HG02885 (cell line): ENCODE measurements around the gene SLC4A5.
"Not testable (repeated sequence)": the region's sequence is repeated elsewhere in the genome, so short reads cannot be mapped to it uniquely, and the experiment has no call there.

Source experiments
- ATAC-seq: cut with Tn5 transposase; IDR thresholded peaks from one replicate; pipeline ENCODE4 v1.9.1; 2021; ENCODE audit warnings: mild to moderate bottlenecking; ENCODE audit not compliant: unreplicated experiment, poor library complexity

Gene SLC4A5

GRCh38 chr2:74215771-74216170 lies 127.4 kb downstream of the SLC4A5 start:
- ATAC-seq: not testable (repeated sequence)

DNA sequence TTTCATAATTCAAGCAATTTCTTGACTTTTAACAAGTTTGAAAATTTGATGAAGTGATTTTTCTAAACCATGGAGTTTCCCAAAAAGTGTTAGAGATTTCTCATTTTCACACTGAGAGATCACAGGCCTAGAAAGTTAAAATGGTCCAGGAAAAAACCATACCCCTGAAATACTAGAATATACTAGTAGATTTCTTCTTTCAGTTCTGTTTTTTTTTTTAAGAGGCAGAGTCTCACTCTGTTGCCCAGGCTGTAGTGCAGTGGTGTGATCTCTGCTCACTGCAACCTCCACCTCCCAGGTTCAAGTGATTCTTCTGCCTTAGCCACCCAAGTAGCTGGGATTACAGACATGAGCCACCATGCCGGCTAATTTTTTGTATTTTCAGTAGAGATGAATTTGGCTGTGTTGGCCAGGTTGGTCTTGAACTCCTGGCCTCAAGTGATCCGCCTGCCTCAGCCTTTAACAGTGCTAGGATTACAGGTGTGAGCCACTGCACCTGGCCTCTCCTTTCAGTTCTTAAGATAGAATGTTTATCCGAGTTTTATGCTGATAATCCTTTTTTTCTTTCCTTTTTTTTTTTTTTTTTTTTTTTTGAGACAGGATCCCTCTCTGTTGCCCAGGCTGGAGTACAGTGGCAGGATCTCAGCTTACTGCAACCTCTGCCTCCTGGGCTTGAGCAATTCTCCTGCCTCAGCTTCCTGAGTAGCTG lies 130.4 kb downstream of the SLC4A5 start:
- no peak for ATAC-seq

- ATAC-seq: peak; percentile 80
Measured at GRCh38 chr2:74206180-74206688, 137.0 kb downstream of the SLC4A5 start.

DNA sequence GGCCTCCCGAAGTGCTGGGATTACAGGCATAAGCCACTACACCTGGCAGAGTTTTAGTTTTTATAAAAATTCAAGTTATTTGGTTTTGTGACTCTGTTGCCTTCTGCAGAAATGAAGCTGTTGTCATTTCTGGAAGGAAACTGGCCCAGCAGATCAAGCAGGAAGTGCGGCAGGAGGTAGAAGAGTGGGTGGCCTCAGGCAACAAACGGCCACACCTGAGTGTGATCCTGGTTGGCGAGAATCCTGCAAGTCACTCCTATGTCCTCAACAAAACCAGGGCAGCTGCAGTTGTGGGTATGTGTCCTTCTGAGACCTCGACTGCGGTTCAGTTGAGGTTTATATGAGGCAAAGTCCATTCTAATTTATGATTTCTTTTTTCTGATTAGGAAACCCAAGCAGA lies 137.6 kb downstream of the SLC4A5 start:
- ATAC-seq: no peak

GRCh38 chr2:74205113-74205512 lies 138.1 kb downstream of the SLC4A5 start:
- no peak for ATAC-seq

DNA sequence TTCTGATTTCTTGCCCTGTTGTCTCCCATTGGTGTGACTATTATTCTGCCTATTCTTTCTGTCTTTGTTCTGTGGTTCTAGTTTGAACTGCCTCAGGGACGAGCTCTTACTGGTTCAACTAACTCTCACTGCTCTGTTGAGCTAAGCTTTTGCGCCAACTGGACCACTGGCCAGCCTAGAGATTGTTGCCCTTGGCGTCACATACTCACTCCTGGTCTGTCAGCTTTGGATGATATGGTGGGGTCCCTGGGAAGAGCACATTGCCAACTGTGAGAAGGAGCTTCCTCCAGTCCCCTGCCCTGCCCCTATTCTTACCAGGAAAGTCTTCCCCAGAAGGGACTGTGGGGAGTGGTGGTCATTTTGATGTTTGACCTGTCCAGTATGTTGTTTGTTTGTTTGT lies 138.8 kb downstream of the SLC4A5 start:
- ATAC-seq: no peak

- ATAC-seq: no peak
Measured at GRCh38 chr2:74201596-74201995, 141.6 kb downstream of the SLC4A5 start.

- ATAC-seq: no peak
Measured at GRCh38 chr2:74201196-74201595, 142.0 kb downstream of the SLC4A5 start.

GRCh38 chr2:74199871-74200305 lies 143.3 kb downstream of the SLC4A5 start:
- ATAC-seq: no peak

DNA sequence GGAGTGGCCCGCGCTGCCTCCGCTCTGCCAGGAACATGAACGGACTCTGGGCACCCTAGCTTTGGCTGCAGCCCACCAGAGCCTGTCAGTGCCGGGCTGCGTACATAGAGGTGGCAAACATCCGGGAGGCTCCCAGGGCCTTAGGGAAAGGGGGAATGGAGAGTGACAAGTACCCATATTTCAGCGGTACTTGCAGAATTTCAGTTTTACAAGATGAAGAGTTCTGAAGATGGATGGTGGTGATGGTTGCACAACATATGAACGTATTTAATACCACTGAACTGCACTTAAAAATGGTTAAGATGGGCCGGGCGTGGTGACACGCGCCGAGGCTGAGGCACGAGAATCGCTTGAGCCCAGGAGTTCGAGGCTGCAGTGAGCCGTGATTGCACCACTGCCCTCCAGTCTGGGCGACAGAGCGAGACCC lies 143.9 kb downstream of the SLC4A5 start:
- ATAC-seq: no peak

- peak; percentile 89 for ATAC-seq
Measured at GRCh38 chr2:74198461-74199274, 144.5 kb downstream of the SLC4A5 start, which contains the start of gene MTHFD2. Gene MTHFD2, plus strand, starts transcription at chr2:74198615. Its CDS starts 27 bp downstream, at chr2:74198642.

- ATAC-seq: no peak
Measured at GRCh38 chr2:74198023-74198460, 145.2 kb downstream of the SLC4A5 start.

DNA sequence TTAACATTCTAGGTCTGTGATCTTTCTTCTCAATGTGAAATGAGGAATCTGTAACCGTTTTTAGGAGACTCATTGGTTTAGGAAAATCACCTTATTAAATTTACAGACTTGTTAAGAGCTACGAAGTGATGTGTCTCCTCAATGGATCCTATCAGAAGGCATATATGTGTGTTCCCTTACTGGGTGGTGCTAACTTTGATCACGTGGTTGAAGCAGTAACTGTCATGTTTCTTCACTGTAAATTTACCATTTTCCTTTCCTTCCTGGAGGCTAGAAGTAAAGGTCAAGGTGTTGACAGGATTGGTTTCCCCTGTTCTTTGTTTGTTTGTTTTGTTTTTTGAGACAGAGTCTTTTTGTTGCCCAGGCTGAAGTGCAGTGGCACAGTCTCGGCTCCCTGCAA lies 146.2 kb downstream of the SLC4A5 start:
- ATAC-seq: no peak

GRCh38 chr2:74194799-74195198 lies 148.4 kb downstream of the SLC4A5 start:
- no peak for ATAC-seq

- no peak for ATAC-seq
Measured at GRCh38 chr2:74191596-74192380, 151.4 kb downstream of the SLC4A5 start.

- no peak for ATAC-seq
Measured at GRCh38 chr2:74188696-74189095, 154.5 kb downstream of the SLC4A5 start.

DNA sequence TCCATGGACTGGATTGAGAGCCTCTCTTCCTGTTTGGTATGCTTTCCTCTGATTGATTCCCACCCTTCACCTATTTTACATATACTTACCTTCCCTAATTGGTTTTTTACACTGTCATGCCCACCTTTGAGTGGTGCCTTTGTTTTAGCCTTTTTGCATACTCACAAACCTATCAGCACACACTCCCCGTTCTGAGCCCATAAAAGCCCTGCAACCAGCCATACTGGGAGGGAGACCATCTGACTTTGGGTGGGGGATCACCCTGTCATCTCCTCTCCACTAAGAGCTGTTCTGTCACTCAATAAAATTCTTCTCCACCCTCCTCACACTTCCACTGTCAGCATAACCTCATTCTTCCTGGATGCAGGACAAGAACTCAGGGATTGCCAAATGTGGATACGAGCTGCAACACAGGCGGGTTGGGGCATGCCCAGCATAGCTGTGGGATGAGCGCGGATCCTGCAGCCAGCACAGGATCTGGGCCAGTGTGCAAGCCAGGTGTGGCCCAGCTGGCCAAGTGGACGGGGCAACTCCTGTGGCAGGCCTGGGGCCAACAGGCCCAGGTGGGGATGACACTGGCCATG lies 155.1 kb downstream of the SLC4A5 start:
- no peak for ATAC-seq

DNA sequence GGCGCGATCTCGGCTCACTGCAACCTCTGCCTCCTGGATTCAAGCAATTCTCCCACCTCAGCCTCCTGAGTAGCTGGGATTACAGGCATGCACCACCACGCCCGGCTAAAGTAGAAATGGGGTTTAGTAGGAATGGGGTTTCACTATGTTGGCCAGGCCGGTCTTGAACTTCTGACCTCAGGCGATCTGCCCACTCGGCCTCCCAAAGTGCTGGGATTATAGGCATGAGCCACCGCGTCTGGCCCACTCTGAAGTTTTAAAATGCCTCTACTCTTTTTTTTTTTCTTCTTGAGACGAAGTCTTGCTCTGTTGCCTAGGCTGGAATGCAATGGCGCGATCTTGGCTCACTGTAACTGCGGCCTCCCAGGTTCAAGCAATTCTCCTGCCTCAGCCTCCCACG lies 156.5 kb downstream of the SLC4A5 start:
- ATAC-seq: not testable (repeated sequence)

DNA sequence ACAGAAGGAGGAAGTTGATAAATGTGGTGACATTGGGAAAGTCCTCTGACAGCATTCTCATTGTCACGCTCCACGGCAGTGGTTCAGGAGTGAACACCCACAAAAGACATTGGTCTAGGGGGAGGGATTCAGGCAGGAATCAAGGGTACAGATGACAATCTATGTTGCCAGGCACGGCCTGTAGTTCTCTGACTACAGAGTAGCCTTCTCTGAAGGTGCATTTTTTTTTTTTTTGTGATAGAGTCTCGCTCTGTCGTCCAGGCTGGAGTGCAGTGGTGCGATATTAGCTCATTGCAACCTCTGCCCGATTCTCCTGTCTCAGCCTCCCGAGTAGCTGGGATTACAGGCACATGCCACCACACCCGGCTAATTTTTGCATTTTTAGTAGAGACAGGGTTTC lies 157.2 kb downstream of the SLC4A5 start:
- ATAC-seq: peak; percentile 67

- ATAC-seq: no peak
Measured at GRCh38 chr2:74183878-74184277, 159.3 kb downstream of the SLC4A5 start.
